Right lobe of liver (tissue), 4 donors: ENCODE measurements around the gene CCDC88C.

Source experiments
- CTCF ChIP-seq, 4 donors: fragments of 200-600 bp in 3 of 4; fragments of 450-650 bp in 1 of 4; IDR thresholded peaks; one replicate each; pipeline versions ENCODE4 v1.5.1 to v1.8.0; 2016 to 2022; ENCODE audit warnings: antibody characterized with exemption in 4 of 4, mild to moderate bottlenecking in 2 of 4
- POLR2A ChIP-seq: fragments of 450-650 bp; IDR thresholded peaks from one replicate; pipeline ENCODE4 v1.6.1; 2017; ENCODE audit warnings: antibody characterized with exemption, mild to moderate bottlenecking
- donor health status: DM: no; HTN: no; CAD: no.
- donor health status: DM: no; HTN: no; CAD: no.
- donor health status: DM: no; HTN: yes; CAD: no.

DNA sequence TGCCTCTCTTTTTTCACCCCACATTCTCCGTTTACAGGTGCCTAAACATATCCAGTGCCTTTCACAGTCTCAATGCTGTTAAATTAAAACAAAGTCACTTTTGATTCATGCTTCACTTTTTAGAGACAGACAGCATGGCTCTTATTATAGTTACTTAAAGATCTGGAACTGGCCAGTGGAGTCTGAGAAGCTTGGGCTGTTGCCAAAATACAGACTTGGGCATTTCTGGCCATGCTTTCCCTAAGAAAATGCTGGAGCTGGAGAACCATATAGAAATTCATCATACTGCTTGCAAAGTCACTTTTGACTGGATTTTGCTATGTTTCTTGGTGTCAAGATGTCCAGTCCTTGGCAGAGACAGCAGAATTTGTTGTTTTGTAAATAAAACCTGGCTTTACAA is 161.0 kb downstream of the CCDC88C start:
- TF ChIP-seq POLR2A (no peak), CTCF (IDR thresholded peaks at IDR 0.05) (no peak)
